ENCODE data around the gene RNF224.
A peak's percentile ranks its signal among the peaks of the same experiment; 100 is the strongest.

The RNF224 gene

GRCh38 chr9:137227054-137227852 lies at the start of gene RNF224:
Gene RNF224, plus strand, starts transcription at chr9:137227502. Its CDS starts 834 bp downstream, at chr9:137228336.
- H3K4me1 Mint-ChIP-seq (ENCODE audit: low read depth): peaks cover 18% of the 10 kb centered on the region
- H3K36me3 Mint-ChIP-seq (ENCODE audit: low read depth): no peaks in the 10 kb centered on the region
- H3K27me3 Mint-ChIP-seq: peaks cover 48% of the 10 kb centered on the region
- no peak within 1 kb of the TSS for H3K27ac Mint-ChIP-seq
- H3K9me3 Mint-ChIP-seq: no peaks in the 10 kb centered on the region
- H3K4me3 Mint-ChIP-seq: no peak within 1 kb of the TSS
- intact Hi-C loops (cut with micrococcal nuclease): loop anchor here (2.0 to 5.0 kb wide), 2 partner anchors 108 to 180 kb away; partner anchors contain the start of gene NPDC1

- Mint-ChIP-seq H3K4me3 (no peak overlapping the region), H3K36me3 (ENCODE audit: low read depth) (peaks cover 65% of the 10 kb centered on the region), H3K27me3 (peaks cover 7% of the 10 kb centered on the region), H3K4me1 (ENCODE audit: low read depth) (peaks cover 4% of the 10 kb centered on the region), H3K9me3 (no peaks in the 10 kb centered on the region), H3K27ac (no peak overlapping the region)
- intact Hi-C loops (cut with micrococcal nuclease): loop anchor here (10.0 kb wide), 1 partner anchor 54 kb away; no protein-coding TSS in a partner anchor
These were observed 48.9 kb upstream of the RNF224 start for GRCh38 chr9:137178201-137178938.

- no peak overlapping the region for H3K27ac Mint-ChIP-seq
- H3K4me1 Mint-ChIP-seq (ENCODE audit: low read depth): no peaks in the 10 kb centered on the region
- peaks cover 2% of the 10 kb centered on the region for H3K27me3 Mint-ChIP-seq
- intact Hi-C loops (cut with micrococcal nuclease): loop anchor here (10.0 kb wide), 1 partner anchor 54 kb away; no protein-coding TSS in a partner anchor
- H3K36me3 Mint-ChIP-seq (ENCODE audit: low read depth): peaks cover 73% of the 10 kb centered on the region
- no peaks in the 10 kb centered on the region for H3K9me3 Mint-ChIP-seq
- no peak overlapping the region for H3K4me3 Mint-ChIP-seq
These were observed 48.2 kb upstream of the RNF224 start for GRCh38 chr9:137178939-137179630.

GRCh38 chr9:137179761-137180160 lies 47.5 kb upstream of the RNF224 start:
- peaks cover 2% of the 10 kb centered on the region for H3K27me3 Mint-ChIP-seq
- H3K36me3 Mint-ChIP-seq (ENCODE audit: low read depth): peaks cover 79% of the 10 kb centered on the region
- no peak overlapping the region for H3K4me3 Mint-ChIP-seq
- intact Hi-C loops (cut with micrococcal nuclease): loop anchor here (10.0 kb wide), 1 partner anchor 55 kb away; no protein-coding TSS in a partner anchor
- H3K4me1 Mint-ChIP-seq (ENCODE audit: low read depth): peaks cover 5% of the 10 kb centered on the region
- no peak overlapping the region for H3K27ac Mint-ChIP-seq
- H3K9me3 Mint-ChIP-seq: no peaks in the 10 kb centered on the region

GRCh38 chr9:137180491-137180890 lies 46.8 kb upstream of the RNF224 start:
- no peaks in the 10 kb centered on the region for H3K9me3 Mint-ChIP-seq
- intact Hi-C loops (cut with micrococcal nuclease): no loop called here
- no peak overlapping the region for H3K4me3 Mint-ChIP-seq
- peaks cover 7% of the 10 kb centered on the region for H3K4me1 Mint-ChIP-seq (ENCODE audit: low read depth)
- H3K36me3 Mint-ChIP-seq (ENCODE audit: low read depth): peaks cover 87% of the 10 kb centered on the region
- peaks cover 2% of the 10 kb centered on the region for H3K27me3 Mint-ChIP-seq
- H3K27ac Mint-ChIP-seq: no peak overlapping the region

GRCh38 chr9:137181680-137182079 lies 45.6 kb upstream of the RNF224 start:
- H3K36me3 Mint-ChIP-seq (ENCODE audit: low read depth): peaks cover 98% of the 10 kb centered on the region
- H3K4me3 Mint-ChIP-seq: no peak overlapping the region
- no peak overlapping the region for H3K27ac Mint-ChIP-seq
- intact Hi-C loops (cut with micrococcal nuclease): no loop called here
- H3K9me3 Mint-ChIP-seq: no peaks in the 10 kb centered on the region
- peaks cover 16% of the 10 kb centered on the region for H3K4me1 Mint-ChIP-seq (ENCODE audit: low read depth)
- no peaks in the 10 kb centered on the region for H3K27me3 Mint-ChIP-seq

GRCh38 chr9:137182836-137183235 lies 44.5 kb upstream of the RNF224 start:
- no peak overlapping the region for H3K4me3 Mint-ChIP-seq
- peaks cover 95% of the 10 kb centered on the region for H3K36me3 Mint-ChIP-seq (ENCODE audit: low read depth)
- H3K27ac Mint-ChIP-seq: no peak overlapping the region
- no peaks in the 10 kb centered on the region for H3K27me3 Mint-ChIP-seq
- intact Hi-C loops (cut with micrococcal nuclease): no loop called here
- H3K9me3 Mint-ChIP-seq: no peaks in the 10 kb centered on the region
- H3K4me1 Mint-ChIP-seq (ENCODE audit: low read depth): peaks cover 28% of the 10 kb centered on the region

- intact Hi-C loops (cut with micrococcal nuclease): no loop called here
- H3K27ac Mint-ChIP-seq: no peak overlapping the region
- peaks cover 32% of the 10 kb centered on the region for H3K4me1 Mint-ChIP-seq (ENCODE audit: low read depth)
- no peaks in the 10 kb centered on the region for H3K9me3 Mint-ChIP-seq
- H3K27me3 Mint-ChIP-seq: no peaks in the 10 kb centered on the region
- peaks cover 95% of the 10 kb centered on the region for H3K36me3 Mint-ChIP-seq (ENCODE audit: low read depth)
- no peak overlapping the region for H3K4me3 Mint-ChIP-seq
These were observed 43.2 kb upstream of the RNF224 start for GRCh38 chr9:137183980-137184595.

GRCh38 chr9:137184881-137185660 lies 42.2 kb upstream of the RNF224 start:
- peaks cover 42% of the 10 kb centered on the region for H3K4me1 Mint-ChIP-seq (ENCODE audit: low read depth)
- intact Hi-C loops (cut with micrococcal nuclease): loop anchor here (5.0 kb wide), 1 partner anchor 37 kb away; the partner anchor contains the start of gene RNF208
- H3K36me3 Mint-ChIP-seq (ENCODE audit: low read depth): peaks cover 95% of the 10 kb centered on the region
- no peak overlapping the region for H3K27ac Mint-ChIP-seq
- H3K4me3 Mint-ChIP-seq: no peak overlapping the region
- no peaks in the 10 kb centered on the region for H3K27me3 Mint-ChIP-seq
- H3K9me3 Mint-ChIP-seq: no peaks in the 10 kb centered on the region

- no peaks in the 10 kb centered on the region for H3K9me3 Mint-ChIP-seq
- H3K36me3 Mint-ChIP-seq (ENCODE audit: low read depth): peaks cover 95% of the 10 kb centered on the region
- no peak overlapping the region for H3K27ac Mint-ChIP-seq
- H3K27me3 Mint-ChIP-seq: no peaks in the 10 kb centered on the region
- peaks cover 50% of the 10 kb centered on the region for H3K4me1 Mint-ChIP-seq (ENCODE audit: low read depth)
- intact Hi-C loops (cut with micrococcal nuclease): loop anchor here (5.0 kb wide), 1 partner anchor 36 kb away; the partner anchor contains the start of gene RNF208
- no peak overlapping the region for H3K4me3 Mint-ChIP-seq
These were observed 41.4 kb upstream of the RNF224 start for GRCh38 chr9:137185921-137186320.

- no peaks in the 10 kb centered on the region for H3K9me3 Mint-ChIP-seq
- H3K4me3 Mint-ChIP-seq: no peak overlapping the region
- H3K27me3 Mint-ChIP-seq: no peaks in the 10 kb centered on the region
- H3K27ac Mint-ChIP-seq: no peak overlapping the region
- peaks cover 55% of the 10 kb centered on the region for H3K4me1 Mint-ChIP-seq (ENCODE audit: low read depth)
- H3K36me3 Mint-ChIP-seq (ENCODE audit: low read depth): peaks cover 95% of the 10 kb centered on the region
- intact Hi-C loops (cut with micrococcal nuclease): loop anchor here (5.0 kb wide), 1 partner anchor 36 kb away; the partner anchor contains the start of gene RNF208
These were observed 40.9 kb upstream of the RNF224 start for GRCh38 chr9:137186385-137186784.

GRCh38 chr9:137187386-137187785 lies 39.9 kb upstream of the RNF224 start:
- Mint-ChIP-seq H3K27ac (peak overlapping the region; percentile 90), H3K36me3 (ENCODE audit: low read depth) (peaks cover 95% of the 10 kb centered on the region), H3K4me1 (ENCODE audit: low read depth) (peaks cover 57% of the 10 kb centered on the region), H3K27me3 (no peaks in the 10 kb centered on the region), H3K9me3 (no peaks in the 10 kb centered on the region), H3K4me3 (peak overlapping the region; percentile 96)
- intact Hi-C loops (cut with micrococcal nuclease): loop anchor here (5.0 kb wide), 1 partner anchor 35 kb away; the partner anchor contains the start of gene RNF208

Data from dendritic cell treated with granulocyte-macrophage colony-stimulating factor and Interleukin-4, amounts not matched to agents 40 ng/mL and 50 ng/mL, for 4 days (primary cell).